ENCODE measurements around the gene ACAP3. TPM values are rescaled to one million over a fixed set of nuclear protein-coding genes. Genes with fewer than 3 reads are reported as not detected.

ACAP3 gene
- total RNA-seq, 1 donor from 2014 or later = 105 TPM

GRCh38 chr1:1334835-1335234 lies 27.1 kb upstream of the ACAP3 start:
- intact Hi-C loops (cut with DNase I) = no loop called here
- DNase-seq (ENCODE audit: low spot score in 2 of 2) = no peak
- Histone ChIP-seq H3K36me3 (peaks cover 36 to 41% of the 10 kb centered on the region in 2 donors), H3K9me3 (no peaks in the 10 kb centered on the region), H3K27me3 (no peaks in the 10 kb centered on the region), H3K4me3 (no peak overlapping the region), H3K4me1 (no peaks in the 10 kb centered on the region), H3K27ac (no peak overlapping the region)
- TF ChIP-seq CTCF (IDR thresholded peaks at IDR 0.05) = no peak

- intact Hi-C loops (cut with DNase I) = no loop called here
- no peak overlapping the region for H3K4me3 ChIP-seq
- H3K4me1 ChIP-seq = no peaks in the 10 kb centered on the region
- H3K27ac ChIP-seq = no peak overlapping the region
- DNase-seq (ENCODE audit: low spot score in 2 of 2) = no peak
- H3K9me3 ChIP-seq = no peaks in the 10 kb centered on the region
- no peaks in the 10 kb centered on the region for H3K27me3 ChIP-seq
- H3K36me3 ChIP-seq = peaks cover 25 to 31% of the 10 kb centered on the region in 2 donors
- TF ChIP-seq CTCF (IDR thresholded peaks at IDR 0.05) = no peak
Observed at GRCh38 chr1:1333551-1334241, 26.0 kb upstream of the ACAP3 start.

GRCh38 chr1:1332774-1333480 lies 25.2 kb upstream of the ACAP3 start:
- Histone ChIP-seq H3K9me3 (no peaks in the 10 kb centered on the region), H3K27ac (no peak overlapping the region), H3K36me3 (peaks cover 19 to 31% of the 10 kb centered on the region in 2 donors), H3K4me3 (no peak overlapping the region), H3K4me1 (no peaks in the 10 kb centered on the region), H3K27me3 (no peaks in the 10 kb centered on the region)
- intact Hi-C loops (cut with DNase I) = no loop called here
- DNase-seq (ENCODE audit: low spot score in 2 of 2) = no peak
- no peak for TF ChIP-seq CTCF (IDR thresholded peaks at IDR 0.05)

GRCh38 chr1:1332031-1332755 lies 24.5 kb upstream of the ACAP3 start:
- intact Hi-C loops (cut with DNase I) = no loop called here
- Histone ChIP-seq H3K4me1 (no peaks in the 10 kb centered on the region), H3K27me3 (no peaks in the 10 kb centered on the region), H3K27ac (no peak overlapping the region), H3K9me3 (no peaks in the 10 kb centered on the region), H3K4me3 (no peak overlapping the region), H3K36me3 (peaks cover 18 to 31% of the 10 kb centered on the region in 2 donors)
- no peak for DNase-seq (ENCODE audit: low spot score in 2 of 2)
- no peak for TF ChIP-seq CTCF (IDR thresholded peaks at IDR 0.05)

GRCh38 chr1:1331068-1331965 lies 23.6 kb upstream of the ACAP3 start, which contains the start of gene TAS1R3:
Gene TAS1R3, plus strand, starts transcription at chr1:1331280. Its CDS starts 66 bp downstream, at chr1:1331346.
- H3K4me1 ChIP-seq = no peaks in the 10 kb centered on the region
- H3K27ac ChIP-seq = no peak within 1 kb of the TSS
- intact Hi-C loops (cut with DNase I) = no loop called here
- DNase-seq (ENCODE audit: low spot score in 2 of 2) = no peak
- H3K4me3 ChIP-seq = no peak within 1 kb of the TSS
- peaks cover 18 to 30% of the 10 kb centered on the region in 2 donors for H3K36me3 ChIP-seq
- H3K9me3 ChIP-seq = no peaks in the 10 kb centered on the region
- no peak for TF ChIP-seq CTCF (IDR thresholded peaks at IDR 0.05)
- no peaks in the 10 kb centered on the region for H3K27me3 ChIP-seq

All from ascending aorta (tissue), 2 donors.